Activated T-helper 1 cell treated with anti-CD3 and anti-CD28 coated beads, Interleukin-12 subunit alpha, Interleukin-12 subunit beta, Interleukin-2, Interleukin-4 antibody, amounts not matched to agents 30 ng/mL and 10 ng/mL and 1 ng/mL, durations not matched to agents 14 hours and 24 hours and 36 hours (primary cell): Measurements from ENCODE around the gene PRR14L. TPM values are rescaled to one million over a fixed set of nuclear protein-coding genes. Genes with fewer than 3 reads are reported as not detected.
"Not testable (repeated sequence)": the region's sequence is repeated elsewhere in the genome, so short reads cannot be mapped to it uniquely, and the experiment has no call there.

ENCODE experiments used
- DNase-seq: peaks from one replicate; pipeline ENCODE4 v3.0.0; 2021; ENCODE audit warnings: low spot score
- H3K27ac Mint-ChIP-seq: one replicate; pipeline ENCODE4 v1.8.0; 2021; ENCODE audit warnings: mild to moderate bottlenecking, mixed read lengths
- H3K27me3 Mint-ChIP-seq: one replicate; pipeline ENCODE4 v1.8.0; 2022; ENCODE audit warnings: mild to moderate bottlenecking, moderate library complexity, mixed read lengths; ENCODE audit not compliant: insufficient read depth
- H3K36me3 Mint-ChIP-seq: one replicate; pipeline ENCODE4 v1.8.0; 2021; ENCODE audit warnings: low read depth, mixed read lengths
- H3K4me1 Mint-ChIP-seq: one replicate; pipeline ENCODE4 v1.8.0; 2021; ENCODE audit warnings: low read depth, mixed read lengths
- H3K4me3 Mint-ChIP-seq: one replicate; pipeline ENCODE4 v1.8.0; 2021; ENCODE audit warnings: mild to moderate bottlenecking, moderate library complexity, mixed read lengths
- H3K9me3 Mint-ChIP-seq: one replicate; pipeline ENCODE4 v1.8.0; 2021; ENCODE audit warnings: mixed read lengths
- intact Hi-C: fragments of 100-400 bp; cut with micrococcal nuclease; formaldehyde crosslinking; loops from one replicate; pipeline ENCODE4 v1.15.1; 2024
- total RNA-seq: library from RNA; stranded (reverse); gene quantifications from 2 replicates; pipeline ENCODE4 v1.2.3, GENCODE V29; 2022

The PRR14L gene
- total RNA-seq, 1 donor from 2014 or later = 69.6 TPM

GRCh38 chr22:31736458-31736857 is 13.5 kb downstream of the PRR14L start:
- intact Hi-C loops = no loop called here

GRCh38 chr22:31734512-31734911 is 15.4 kb downstream of the PRR14L start:
- H3K4me3 Mint-ChIP-seq = no peak overlapping the region
- H3K4me1 Mint-ChIP-seq = peaks cover 24% of the 10 kb centered on the region
- no peak for DNase-seq
- H3K36me3 Mint-ChIP-seq = peaks cover 18% of the 10 kb centered on the region
- no peak overlapping the region for H3K27ac Mint-ChIP-seq
- no peaks in the 10 kb centered on the region for H3K27me3 Mint-ChIP-seq
- intact Hi-C loops = no loop called here
- H3K9me3 Mint-ChIP-seq = no peaks in the 10 kb centered on the region

More at GRCh38 chr22:31736458-31736857, 13.5 kb downstream of the PRR14L start:
- no peaks in the 10 kb centered on the region for H3K27me3 Mint-ChIP-seq
- no peak for DNase-seq
- no peaks in the 10 kb centered on the region for H3K9me3 Mint-ChIP-seq
- no peak overlapping the region for H3K4me3 Mint-ChIP-seq
- peaks cover 20% of the 10 kb centered on the region for H3K4me1 Mint-ChIP-seq
- H3K36me3 Mint-ChIP-seq = peaks cover 27% of the 10 kb centered on the region
- no peak overlapping the region for H3K27ac Mint-ChIP-seq

GRCh38 chr22:31733580-31734079 is 16.3 kb downstream of the PRR14L start:
- Mint-ChIP-seq H3K27me3 (no peaks in the 10 kb centered on the region), H3K4me1 (peaks cover 25% of the 10 kb centered on the region), H3K36me3 (peaks cover 17% of the 10 kb centered on the region), H3K27ac (peak overlapping the region; percentile 9), H3K9me3 (no peaks in the 10 kb centered on the region), H3K4me3 (no peak overlapping the region)
- no peak for DNase-seq
- intact Hi-C loops = no loop called here

- Mint-ChIP-seq H3K4me3 (no peak overlapping the region), H3K4me1 (peaks cover 17% of the 10 kb centered on the region), H3K9me3 (no peaks in the 10 kb centered on the region), H3K27ac (no peak overlapping the region), H3K27me3 (no peaks in the 10 kb centered on the region), H3K36me3 (peaks cover 11% of the 10 kb centered on the region)
- no peak for DNase-seq
- intact Hi-C loops = no loop called here
These were observed 17.7 kb downstream of the PRR14L start for GRCh38 chr22:31732089-31732829.

DNA sequence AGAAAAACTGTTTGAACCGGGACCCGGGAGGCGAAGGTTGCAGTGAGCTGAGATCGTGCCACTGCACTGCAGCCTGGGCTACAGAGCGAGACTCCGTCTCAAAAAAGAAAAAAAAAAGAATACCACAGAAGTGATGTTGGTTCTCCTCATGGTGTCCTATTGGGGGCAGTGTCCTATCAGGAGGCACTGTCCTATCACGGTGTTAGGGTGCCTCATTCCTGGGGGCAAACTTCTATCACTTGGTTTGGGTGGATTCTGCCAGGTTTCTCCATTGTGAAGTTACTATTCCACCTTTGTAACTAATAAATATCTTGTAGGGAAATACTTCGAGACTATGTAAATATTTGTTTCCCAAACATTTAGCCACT is 19.6 kb downstream of the PRR14L start:
- Mint-ChIP-seq H3K27ac (no peak overlapping the region), H3K9me3 (no peaks in the 10 kb centered on the region), H3K36me3 (peaks cover 12% of the 10 kb centered on the region), H3K4me1 (peaks cover 17% of the 10 kb centered on the region), H3K27me3 (no peaks in the 10 kb centered on the region), H3K4me3 (no peak overlapping the region)
- DNase-seq = no peak
- intact Hi-C loops = no loop called here

GRCh38 chr22:31728857-31729256 is 21.1 kb downstream of the PRR14L start:
- H3K27me3 Mint-ChIP-seq = no peaks in the 10 kb centered on the region
- no peaks in the 10 kb centered on the region for H3K9me3 Mint-ChIP-seq
- intact Hi-C loops = no loop called here
- no peak overlapping the region for H3K27ac Mint-ChIP-seq
- no peak overlapping the region for H3K4me3 Mint-ChIP-seq
- H3K36me3 Mint-ChIP-seq = peaks cover 14% of the 10 kb centered on the region
- H3K4me1 Mint-ChIP-seq = peaks cover 11% of the 10 kb centered on the region
- no peak for DNase-seq

DNA sequence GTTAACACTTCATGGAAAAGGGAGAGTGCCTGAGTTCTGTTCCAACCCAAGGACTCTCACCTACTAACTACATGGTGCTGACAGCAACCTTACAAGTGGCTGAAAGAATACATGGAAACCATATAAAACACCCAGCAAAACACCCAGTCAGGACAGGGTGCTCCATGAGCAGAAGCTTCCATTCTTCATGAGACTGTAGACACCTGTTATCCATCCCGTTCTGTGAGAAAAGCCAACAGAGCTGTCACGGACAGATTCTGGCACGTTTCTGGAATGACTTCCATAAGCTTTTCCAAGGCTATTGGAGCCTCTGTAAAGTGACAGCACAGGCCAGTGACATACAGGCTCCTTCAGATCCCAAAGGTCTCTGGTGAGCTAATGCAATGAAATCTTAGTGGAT is 23.2 kb downstream of the PRR14L start:
- H3K4me3 Mint-ChIP-seq = no peak overlapping the region
- peaks cover 5% of the 10 kb centered on the region for H3K4me1 Mint-ChIP-seq
- no peaks in the 10 kb centered on the region for H3K9me3 Mint-ChIP-seq
- no peak for DNase-seq
- intact Hi-C loops = no loop called here
- no peaks in the 10 kb centered on the region for H3K27me3 Mint-ChIP-seq
- H3K27ac Mint-ChIP-seq = no peak overlapping the region
- H3K36me3 Mint-ChIP-seq = peaks cover 16% of the 10 kb centered on the region

DNA sequence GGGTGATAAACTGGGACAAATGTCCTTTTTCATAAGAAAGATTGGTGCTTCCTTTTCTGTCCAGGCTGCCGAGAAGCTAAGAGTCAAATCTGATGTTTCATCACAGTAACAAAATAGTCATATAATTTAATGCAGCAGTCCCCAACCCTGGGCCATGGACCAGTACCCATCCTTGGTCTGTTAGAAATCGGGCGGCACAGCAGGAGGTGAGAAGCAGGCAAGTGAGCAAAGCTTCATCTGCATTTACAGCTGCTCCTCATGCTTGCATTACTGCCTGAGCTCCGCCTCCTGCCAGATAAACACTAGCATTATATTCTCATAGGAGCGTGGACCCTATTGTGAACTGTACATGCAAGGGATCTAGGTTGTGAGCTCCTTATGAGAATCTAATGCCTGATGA is 26.2 kb downstream of the PRR14L start:
- peaks cover 22% of the 10 kb centered on the region for H3K36me3 Mint-ChIP-seq

DNA sequence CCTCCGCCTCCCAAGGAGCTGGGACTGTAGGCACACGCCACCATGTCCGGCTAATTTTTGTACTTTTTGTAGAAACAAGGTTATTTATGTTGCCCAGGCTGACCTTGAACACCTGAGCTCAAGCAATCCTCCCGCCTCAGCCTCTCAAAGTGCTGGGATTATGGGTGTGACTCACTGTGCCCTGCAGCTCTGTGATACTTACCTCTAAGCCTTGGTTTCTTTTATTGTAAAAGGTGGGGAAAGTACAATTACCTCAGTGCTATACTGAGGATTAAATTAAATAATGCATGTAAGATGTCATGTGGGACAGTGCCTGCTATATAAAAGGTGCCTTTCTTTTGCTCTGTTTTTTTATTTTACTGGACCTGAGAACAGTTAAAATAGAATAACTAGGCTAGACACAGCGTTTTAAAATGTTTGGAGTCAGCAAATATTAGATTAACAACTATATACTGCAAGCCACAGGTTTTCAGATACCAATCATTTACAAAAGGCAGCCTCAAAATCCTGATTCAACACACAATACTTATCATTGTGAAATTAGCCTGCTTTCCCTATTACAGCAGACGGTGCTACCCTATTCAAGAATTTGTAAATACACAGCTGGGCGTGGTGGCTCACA is 30.0 kb downstream of the PRR14L start:
- Mint-ChIP-seq H3K27ac (no peak overlapping the region), H3K27me3 (no peaks in the 10 kb centered on the region), H3K9me3 (no peaks in the 10 kb centered on the region), H3K4me3 (no peak overlapping the region), H3K4me1 (no peaks in the 10 kb centered on the region), H3K36me3 (peaks cover 38% of the 10 kb centered on the region)
- intact Hi-C loops = no loop called here
- DNase-seq = no peak

More for the DNA sequence above, 26.2 kb downstream of the PRR14L start:
- no peaks in the 10 kb centered on the region for H3K4me1 Mint-ChIP-seq
- no peak overlapping the region for H3K27ac Mint-ChIP-seq
- H3K9me3 Mint-ChIP-seq = no peaks in the 10 kb centered on the region
- intact Hi-C loops = no loop called here
- no peak for DNase-seq
- H3K27me3 Mint-ChIP-seq = no peaks in the 10 kb centered on the region
- no peak overlapping the region for H3K4me3 Mint-ChIP-seq

DNA sequence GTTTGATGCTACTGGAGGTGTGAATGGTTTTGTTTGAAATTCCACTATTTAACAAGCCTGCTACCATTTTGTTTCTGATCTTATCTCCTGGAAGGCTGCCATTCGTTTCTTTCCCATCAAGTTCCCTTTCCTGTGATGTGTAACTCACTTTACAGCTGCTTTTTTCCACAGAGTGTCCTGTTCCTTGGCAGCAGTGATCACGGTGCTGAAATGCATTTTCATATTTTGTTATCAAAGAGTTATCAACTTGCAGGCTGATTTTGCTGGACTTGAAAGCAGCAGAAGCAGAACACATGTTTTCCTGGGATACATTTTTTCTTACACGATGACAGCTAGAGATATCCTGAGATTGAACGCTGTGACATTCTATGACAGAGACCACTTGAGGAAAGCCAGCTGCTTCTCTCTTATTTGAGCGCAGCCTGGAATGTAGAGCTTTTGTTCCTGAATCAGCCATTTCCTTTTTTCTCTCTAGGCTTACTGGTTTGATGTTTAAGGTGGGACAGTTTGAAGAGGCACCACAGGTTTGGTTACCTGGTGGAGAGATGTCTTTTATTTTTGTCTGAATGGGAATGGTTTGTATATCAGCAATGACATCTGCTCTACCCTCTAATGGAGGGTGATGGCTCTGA is 34.7 kb downstream of the PRR14L start:
- Mint-ChIP-seq H3K4me1 (no peaks in the 10 kb centered on the region), H3K4me3 (no peak overlapping the region), H3K9me3 (no peaks in the 10 kb centered on the region), H3K27ac (no peak overlapping the region), H3K27me3 (no peaks in the 10 kb centered on the region), H3K36me3 (peaks cover 47% of the 10 kb centered on the region)
- intact Hi-C loops = no loop called here
- DNase-seq = no peak

- H3K4me1 Mint-ChIP-seq, DNase-seq, H3K27ac Mint-ChIP-seq, intact Hi-C loops, H3K27me3 Mint-ChIP-seq, H3K4me3 Mint-ChIP-seq, H3K9me3 Mint-ChIP-seq: not testable (repeated sequence)
- H3K36me3 Mint-ChIP-seq = peaks cover 38% of the 10 kb centered on the region
These were observed 38.7 kb downstream of the PRR14L start for GRCh38 chr22:31711226-31711625.

DNA sequence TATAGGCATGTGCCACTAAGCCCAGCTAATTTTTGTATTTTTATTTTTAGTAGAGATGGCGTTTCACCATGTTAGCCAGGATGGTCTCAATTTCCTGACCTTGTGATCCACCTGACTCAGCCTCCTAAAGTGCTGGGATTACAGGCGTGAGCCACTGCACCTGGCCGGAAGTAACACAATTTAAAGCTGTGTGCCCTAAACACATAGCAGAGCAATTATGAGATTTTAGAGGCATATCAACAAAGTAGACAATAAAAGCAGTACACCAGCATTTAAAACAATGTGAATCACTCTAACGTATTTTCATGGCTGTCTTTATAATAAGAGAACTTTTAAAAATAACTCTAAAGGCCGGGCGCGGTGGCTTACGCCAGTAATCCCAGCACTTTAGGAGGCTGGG is 42.4 kb downstream of the PRR14L start:
- Mint-ChIP-seq H3K4me3 (no peak overlapping the region), H3K9me3 (no peaks in the 10 kb centered on the region), H3K4me1 (peaks cover 5% of the 10 kb centered on the region), H3K27me3 (no peaks in the 10 kb centered on the region), H3K36me3 (peaks cover 33% of the 10 kb centered on the region), H3K27ac (no peak overlapping the region)
- intact Hi-C loops = no loop called here
- DNase-seq = no peak

- DNase-seq = no peak
- Mint-ChIP-seq H3K9me3 (no peaks in the 10 kb centered on the region), H3K4me1 (peaks cover 31% of the 10 kb centered on the region), H3K36me3 (peaks cover 39% of the 10 kb centered on the region), H3K27me3 (no peaks in the 10 kb centered on the region), H3K27ac (peak overlapping the region; percentile 32), H3K4me3 (no peak overlapping the region)
- intact Hi-C loops = no loop called here
These were observed 54.5 kb downstream of the PRR14L start for GRCh38 chr22:31695423-31695822.
